IMR-90 (cell line): Measurements from ENCODE around the gene MARF1. TPM values are rescaled to one million over a fixed set of nuclear protein-coding genes. Genes with fewer than 3 reads are reported as not detected.

Source experiments
- ATAC-seq: fragments of 200-7000 bp; cut with Tn5 transposase; 2 replicates; pipeline ENCODE4 v1.9.1; 2020; ENCODE audit warnings: low read depth, mild to moderate bottlenecking, moderate library complexity
- BruUV-seq: library from RNA; stranded (reverse); fragments of 400-500 nt; replicated peaks from 2 replicates; lab custom pipeline; 2021; lab: Mats Ljungman, UMichigan
- CTCF ChIA-PET: fragments of 300-600 bp; formaldehyde crosslinking; extraction: SDS; loops from one replicate; lab custom pipeline; 2021; ENCODE audit warnings: antibody characterized with exemption; lab: Yijun Ruan, JAX
- POLR2A ChIA-PET: fragments of 300-600 bp; sonication (Branson Sonifier 250); formaldehyde crosslinking; loops from one replicate; lab custom pipeline; 2022; ENCODE audit warnings: antibody characterized with exemption; ENCODE audit not compliant: unreplicated experiment; lab: Charles Lee
- DNase-seq: peaks from one replicate; pipeline ENCODE4 v3.0.0; 2013
- H2AFZ ChIP-seq: replicated peaks from 2 replicates; pipeline ENCODE3; 2013; ENCODE audit warnings: low read length, mild to moderate bottlenecking; ENCODE audit not compliant: poor library complexity
- H2AK5ac ChIP-seq: 2 replicates; pipeline ENCODE4 v1.6.1; 2013; ENCODE audit warnings: low read depth, low read length, inconsistent platforms
- H2AK9ac ChIP-seq: replicated peaks from 2 replicates; pipeline ENCODE3; 2013; ENCODE audit warnings: mild to moderate bottlenecking, low read depth, low read length, moderate library complexity; ENCODE audit not compliant: poor library complexity
- H2BK120ac ChIP-seq: 2 replicates; pipeline ENCODE4 v1.6.1; 2013; ENCODE audit warnings: low read depth, low read length, inconsistent platforms
- H2BK15ac ChIP-seq: 3 replicates; pipeline ENCODE4 v1.6.1; 2013; ENCODE audit warnings: low read depth, low read length, inconsistent platforms
- H2BK20ac ChIP-seq: 2 replicates; pipeline ENCODE4 v1.6.1; 2013; ENCODE audit warnings: low read depth, mild to moderate bottlenecking, inconsistent platforms, low read length, moderate library complexity
- H2BK5ac ChIP-seq: 2 replicates; pipeline ENCODE4 v1.6.1; 2013; ENCODE audit warnings: mild to moderate bottlenecking, low read depth, low read length, inconsistent platforms; ENCODE audit not compliant: poor library complexity, severe bottlenecking
- H3K14ac ChIP-seq: replicated peaks from 2 replicates; pipeline ENCODE4 v1.6.1; 2013; ENCODE audit warnings: low read depth, low read length, inconsistent platforms
- H3K18ac ChIP-seq: 2 replicates; pipeline ENCODE4 v1.6.1; 2013; ENCODE audit warnings: low read depth, low read length, control low read depth
- H3K23ac ChIP-seq: 2 replicates; pipeline ENCODE4 v1.6.1; 2013; ENCODE audit warnings: low read depth, low read length, inconsistent platforms
- H3K27ac ChIP-seq: 2 replicates; pipeline ENCODE4 v1.5.1; 2013; ENCODE audit warnings: mild to moderate bottlenecking, control low read depth, low read length; ENCODE audit not compliant: insufficient read depth
- H3K27me3 ChIP-seq: 2 replicates; pipeline ENCODE4 v1.6.1; 2013; ENCODE audit warnings: low read length; ENCODE audit not compliant: control insufficient read depth, insufficient read depth
- H3K36me3 ChIP-seq: 2 replicates; pipeline ENCODE4 v1.6.1; 2013; ENCODE audit warnings: low read length, mixed read lengths; ENCODE audit not compliant: control insufficient read depth, insufficient read depth
- H3K4ac ChIP-seq: 2 replicates; pipeline ENCODE4 v1.6.1; 2013; ENCODE audit warnings: low read depth, low read length, inconsistent platforms
- H3K4me1 ChIP-seq: 2 replicates; pipeline ENCODE4 v1.6.1; 2013; ENCODE audit warnings: low read length, mixed read lengths; ENCODE audit not compliant: control insufficient read depth, insufficient read depth
- H3K4me2 ChIP-seq: 2 replicates; pipeline ENCODE4 v1.6.1; 2013; ENCODE audit warnings: low read depth, mild to moderate bottlenecking, control low read depth, low read length, moderate library complexity
- H3K4me3 ChIP-seq: 2 replicates; pipeline ENCODE4 v1.5.1; 2013; ENCODE audit warnings: low read depth, mild to moderate bottlenecking, control low read depth, low read length, moderate library complexity; ENCODE audit not compliant: insufficient read depth
- H3K56ac ChIP-seq: 2 replicates; pipeline ENCODE4 v1.6.1; 2013; ENCODE audit warnings: low read length, inconsistent platforms; ENCODE audit not compliant: insufficient read depth; ENCODE audit errors: extremely low read depth
- H3K79me1 ChIP-seq, 2 experiments: 2 replicates each; pipeline ENCODE4 v1.6.1; 2013; ENCODE audit warnings: low read length in 2 of 2, inconsistent platforms in 1 of 2, low read depth in 1 of 2
- H3K9ac ChIP-seq: 2 replicates; pipeline ENCODE4 v1.6.1; 2013; ENCODE audit warnings: low read depth, low read length, control low read depth
- H3K9me1 ChIP-seq: 2 replicates; pipeline ENCODE4 v1.6.1; 2013; ENCODE audit warnings: low read length, inconsistent platforms; ENCODE audit not compliant: insufficient read depth
- H3K9me3 ChIP-seq: 2 replicates; pipeline ENCODE4 v1.6.1; 2013; ENCODE audit warnings: low read length; ENCODE audit not compliant: control insufficient read depth, insufficient read depth
- H4K20me1 ChIP-seq: 2 replicates; pipeline ENCODE4 v1.6.1; 2013; ENCODE audit warnings: low read length, inconsistent platforms; ENCODE audit not compliant: insufficient read depth
- H4K5ac ChIP-seq: 2 replicates; pipeline ENCODE4 v1.6.1; 2013; ENCODE audit warnings: mild to moderate bottlenecking, low read depth, low read length, control low read depth
- H4K8ac ChIP-seq, 2 experiments: 2 replicates each; pipeline ENCODE4 v1.6.1; 2013; ENCODE audit warnings: low read depth in 2 of 2, low read length in 2 of 2, control low read depth in 1 of 2, inconsistent platforms in 1 of 2
- H4K91ac ChIP-seq: 2 replicates; pipeline ENCODE4 v1.6.1; 2013; ENCODE audit warnings: low read depth, low read length, inconsistent platforms; ENCODE audit not compliant: insufficient read depth
- BHLHE40 ChIP-seq: fragments of 150-350 bp; IDR thresholded peaks from 2 replicates; pipeline ENCODE4 v1.6.1; 2016; ENCODE audit warnings: mild to moderate bottlenecking, low read depth, low read length
- CEBPB ChIP-seq: IDR thresholded peaks from 2 replicates; pipeline ENCODE4 v1.6.1; 2012; ENCODE audit warnings: low read depth, low read length, improper control_type of control experiment
- CHD1 ChIP-seq: IDR thresholded peaks from 2 replicates; pipeline ENCODE4 v1.6.1; 2012; ENCODE audit warnings: low read depth, low read length, improper control_type of control experiment
- FOS ChIP-seq: fragments of 150-350 bp; IDR thresholded peaks from 2 replicates; pipeline ENCODE4 v1.6.1; 2016; ENCODE audit warnings: low read depth, low read length
- MAFK ChIP-seq: IDR thresholded peaks from 2 replicates; pipeline ENCODE4 v1.6.1; 2012; ENCODE audit warnings: low read depth, low read length, improper control_type of control experiment
- MAZ ChIP-seq: IDR thresholded peaks from 2 replicates; pipeline ENCODE4 v1.6.1; 2012; ENCODE audit warnings: low read depth, mild to moderate bottlenecking, low read length, improper control_type of control experiment, moderate library complexity, borderline replicate concordance
- MXI1 ChIP-seq: IDR thresholded peaks from 2 replicates; pipeline ENCODE4 v1.6.1; 2012; ENCODE audit warnings: low read depth, mild to moderate bottlenecking, low read length, moderate library complexity, borderline replicate concordance
- NFE2L2 ChIP-seq: fragments of 150-350 bp; IDR thresholded peaks from 2 replicates; pipeline ENCODE4 v1.6.1; 2016; ENCODE audit warnings: low read depth, mild to moderate bottlenecking, low read length
- POLR2A ChIP-seq: IDR thresholded peaks from 2 replicates; pipeline ENCODE4 v1.6.1; 2012; ENCODE audit warnings: mild to moderate bottlenecking, low read depth, low read length
- RFX5 ChIP-seq: IDR thresholded peaks from 2 replicates; pipeline ENCODE4 v1.8.0; 2012; ENCODE audit warnings: low read depth, mild to moderate bottlenecking, low read length, moderate library complexity
- SMC3 ChIP-seq: fragments of 150-350 bp; IDR thresholded peaks from 2 replicates; pipeline ENCODE4 v1.6.1; 2016; ENCODE audit warnings: low read depth, mild to moderate bottlenecking, antibody characterized with exemption, low read length, moderate library complexity
- WGBS, 2 experiments: methylation state at CpG; one replicate each; pipeline versions ENCODE4 v1.1.5 to v1.1.7; 2013; ENCODE audit warnings: missing lambda C conversion rate in 2 of 2; ENCODE audit not compliant: insufficient read length in 1 of 2; ENCODE audit errors: extremely low coverage in 2 of 2; 5-methylcytosine and 5-hydroxymethylcytosine counted together
- dilution Hi-C: fragments of 300-500 bp; cut with HindIII; formaldehyde crosslinking; loops from one replicate; pipeline ENCODE4 v1.14.3; 2018; ENCODE audit warnings: low sequenced_read_pairs; ENCODE audit not compliant: unreplicated experiment
- in situ Hi-C: fragments of 300-500 bp; cut with MboI; formaldehyde crosslinking; loops from 3 replicates; pipeline ENCODE4 v1.14.3; 2019; ENCODE audit warnings: low sequenced_read_pairs, inconsistent platforms, mixed read lengths
- intact Hi-C: fragments of 100-400 bp; cut with micrococcal nuclease; formaldehyde crosslinking; loops from 2 replicates; pipeline ENCODE4 v1.10.0; 2022
- polyA plus RNA-seq, 3 experiments: library from polyadenylated mRNA; depleted of rRNA; stranded (reverse); fragments of >200 nt; gene quantifications; 2 replicates each; pipeline ENCODE4 v1.2.3, GENCODE V29; 2012; ENCODE audit warnings: low replicate concordance in 1 of 3
- total RNA-seq: library from RNA; depleted of rRNA; stranded (reverse); fragments of >200 nt; gene quantifications from 2 replicates; pipeline ENCODE4 v1.2.3, GENCODE V29; 2012
- TF ChIP-seq, protein P1 (sequence below): fragments of 150-350 bp; IDR thresholded peaks from 2 replicates; pipeline ENCODE4 v1.6.1; 2016; ENCODE audit warnings: low read depth, mild to moderate bottlenecking, low read length, moderate library complexity, borderline replicate concordance
- TF ChIP-seq, protein P2 (sequence below): fragments of 150-350 bp; IDR thresholded peaks from 2 replicates; pipeline ENCODE4 v1.6.1; 2017; ENCODE audit warnings: mild to moderate bottlenecking, antibody characterized with exemption, low read length, low read depth
- TF ChIP-seq, protein P3 (sequence below): conservative IDR thresholded peaks from 2 replicates; pipeline ENCODE4 v1.5.1; 2012; ENCODE audit warnings: mild to moderate bottlenecking, low read depth, low read length, improper control_type of control experiment

MARF1 gene
- total and polyA plus RNA-seq, 2 of the 4 experiments (the other 2 are of a cell fraction), result 9.0 to 12.9 TPM

GRCh38 chr16:15606518-15607220 is 36.3 kb downstream of the MARF1 start:
- Histone ChIP-seq H4K5ac (no peak overlapping the region), H2AFZ (no peak overlapping the region), H3K79me1 (peaks cover 0 to 26% of the 10 kb centered on the region in 2 experiments; a peak in 2 of 4 replicates), H3K18ac (no peak overlapping the region), H2AK5ac (no peak overlapping the region), H2BK15ac (no peak overlapping the region), H3K4me2 (no peak overlapping the region), H4K20me1 (peaks cover 4% of the 10 kb centered on the region; the same call in 1 of the 2 replicates), H3K9me3 (no peaks in the 10 kb centered on the region), H3K4me3 (no peak overlapping the region), H3K23ac (no peak overlapping the region), H3K4ac (no peak overlapping the region), H3K27ac (no peak overlapping the region), H4K8ac (no peak overlapping the region), H3K56ac (no peak overlapping the region), H2AK9ac (no peak overlapping the region), H3K9ac (no peak overlapping the region), H3K36me3 (peaks cover 58% of the 10 kb centered on the region), H4K91ac (no peak overlapping the region), H3K27me3 (no peaks in the 10 kb centered on the region), H2BK20ac (no peak overlapping the region), H3K9me1 (peaks cover 19% of the 10 kb centered on the region), H3K4me1 (peaks cover 10% of the 10 kb centered on the region), H2BK5ac (no peak overlapping the region), H2BK120ac (no peak overlapping the region), H3K14ac (no peak overlapping the region)
- ATAC-seq (no peak), DNase-seq (no peak)
- intact Hi-C loops (no loop called here), dilution Hi-C loops (no loop called here), in situ Hi-C loops (no loop called here)
- BruUV-seq, result no TSS peak
- no peak for TF ChIP-seq FOS
- no peak for TF ChIP-seq MAFK
- TF ChIP-seq POLR2A, result no peak
- no peak for TF ChIP-seq BHLHE40
- no peak for TF ChIP-seq SMC3
- no peak for TF ChIP-seq RFX5
- TF ChIP-seq, protein P1, sequence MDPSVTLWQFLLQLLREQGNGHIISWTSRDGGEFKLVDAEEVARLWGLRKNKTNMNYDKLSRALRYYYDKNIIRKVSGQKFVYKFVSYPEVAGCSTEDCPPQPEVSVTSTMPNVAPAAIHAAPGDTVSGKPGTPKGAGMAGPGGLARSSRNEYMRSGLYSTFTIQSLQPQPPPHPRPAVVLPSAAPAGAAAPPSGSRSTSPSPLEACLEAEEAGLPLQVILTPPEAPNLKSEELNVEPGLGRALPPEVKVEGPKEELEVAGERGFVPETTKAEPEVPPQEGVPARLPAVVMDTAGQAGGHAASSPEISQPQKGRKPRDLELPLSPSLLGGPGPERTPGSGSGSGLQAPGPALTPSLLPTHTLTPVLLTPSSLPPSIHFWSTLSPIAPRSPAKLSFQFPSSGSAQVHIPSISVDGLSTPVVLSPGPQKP, result no peak
- TF ChIP-seq, protein P2, sequence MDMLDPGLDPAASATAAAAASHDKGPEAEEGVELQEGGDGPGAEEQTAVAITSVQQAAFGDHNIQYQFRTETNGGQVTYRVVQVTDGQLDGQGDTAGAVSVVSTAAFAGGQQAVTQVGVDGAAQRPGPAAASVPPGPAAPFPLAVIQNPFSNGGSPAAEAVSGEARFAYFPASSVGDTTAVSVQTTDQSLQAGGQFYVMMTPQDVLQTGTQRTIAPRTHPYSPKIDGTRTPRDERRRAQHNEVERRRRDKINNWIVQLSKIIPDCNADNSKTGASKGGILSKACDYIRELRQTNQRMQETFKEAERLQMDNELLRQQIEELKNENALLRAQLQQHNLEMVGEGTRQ, result no peak
- no peak for TF ChIP-seq MXI1
- TF ChIP-seq CEBPB, result no peak
- no peak for TF ChIP-seq MAZ
- TF ChIP-seq NFE2L2, result no peak
- no peak for TF ChIP-seq CHD1
- TF ChIP-seq, protein P3, sequence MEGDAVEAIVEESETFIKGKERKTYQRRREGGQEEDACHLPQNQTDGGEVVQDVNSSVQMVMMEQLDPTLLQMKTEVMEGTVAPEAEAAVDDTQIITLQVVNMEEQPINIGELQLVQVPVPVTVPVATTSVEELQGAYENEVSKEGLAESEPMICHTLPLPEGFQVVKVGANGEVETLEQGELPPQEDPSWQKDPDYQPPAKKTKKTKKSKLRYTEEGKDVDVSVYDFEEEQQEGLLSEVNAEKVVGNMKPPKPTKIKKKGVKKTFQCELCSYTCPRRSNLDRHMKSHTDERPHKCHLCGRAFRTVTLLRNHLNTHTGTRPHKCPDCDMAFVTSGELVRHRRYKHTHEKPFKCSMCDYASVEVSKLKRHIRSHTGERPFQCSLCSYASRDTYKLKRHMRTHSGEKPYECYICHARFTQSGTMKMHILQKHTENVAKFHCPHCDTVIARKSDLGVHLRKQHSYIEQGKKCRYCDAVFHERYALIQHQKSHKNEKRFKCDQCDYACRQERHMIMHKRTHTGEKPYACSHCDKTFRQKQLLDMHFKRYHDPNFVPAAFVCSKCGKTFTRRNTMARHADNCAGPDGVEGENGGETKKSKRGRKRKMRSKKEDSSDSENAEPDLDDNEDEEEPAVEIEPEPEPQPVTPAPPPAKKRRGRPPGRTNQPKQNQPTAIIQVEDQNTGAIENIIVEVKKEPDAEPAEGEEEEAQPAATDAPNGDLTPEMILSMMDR, result no peak
- ChIA-PET POLR2A (no interaction called here), CTCF (no interaction called here)
- WGBS, 2 experiments, result 100% methylated on average over 2 of the region's 5 CpGs; no CpG with 5 or more reads in 1 of the 2 experiments
